ENCODE results near the gene LAMB4. TPM values are rescaled to one million over a fixed set of nuclear protein-coding genes. Genes with fewer than 3 reads are reported as not detected.

Gene LAMB4
- total RNA-seq, 3 donors from 2014 or later (not counting 1 experiment from before 2014, with no cell fraction given) = not detected

DNA sequence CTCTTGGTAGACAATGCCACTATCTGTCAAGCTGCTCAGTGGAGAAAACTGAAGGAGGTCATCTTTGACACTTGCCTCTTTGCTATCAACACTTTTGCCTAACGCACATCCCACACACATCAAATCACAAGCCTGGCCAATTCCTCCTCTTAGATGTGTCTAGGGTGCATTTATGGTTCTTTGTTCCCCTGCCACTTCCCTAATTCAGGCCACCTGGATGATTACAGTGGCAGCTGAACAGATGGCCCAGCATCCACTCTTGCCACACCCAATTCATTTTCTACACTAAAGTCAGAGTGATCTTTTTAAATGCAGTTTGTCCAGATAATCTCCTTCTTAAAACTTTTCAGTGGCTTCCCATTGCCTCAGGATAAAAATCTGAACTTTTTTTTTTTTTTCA, 58.6 kb downstream of the LAMB4 start:
- no peak for DNase-seq
- Mint-ChIP-seq H3K4me1 (no peaks in the 10 kb centered on the region), H3K4me3 (no peak overlapping the region), H3K27me3 (ENCODE audit: low read depth in 2 of 2) (peaks cover 0 to 12% of the 10 kb centered on the region in 2 donors), H3K9me3 (no peaks in the 10 kb centered on the region), H3K36me3 (no peaks in the 10 kb centered on the region), H3K27ac (no peak overlapping the region)
- WGBS (ENCODE audit: insufficient coverage) = 71% methylated on average over 1 of the region's 1 CpG
- no peak overlapping the region for H3K27ac ChIP-seq (ENCODE audit: low read length)
- H3K27me3 ChIP-seq (ENCODE audit: control insufficient read depth, insufficient read depth, low read length) = no peaks in the 10 kb centered on the region
- TF ChIP-seq, protein P1, sequence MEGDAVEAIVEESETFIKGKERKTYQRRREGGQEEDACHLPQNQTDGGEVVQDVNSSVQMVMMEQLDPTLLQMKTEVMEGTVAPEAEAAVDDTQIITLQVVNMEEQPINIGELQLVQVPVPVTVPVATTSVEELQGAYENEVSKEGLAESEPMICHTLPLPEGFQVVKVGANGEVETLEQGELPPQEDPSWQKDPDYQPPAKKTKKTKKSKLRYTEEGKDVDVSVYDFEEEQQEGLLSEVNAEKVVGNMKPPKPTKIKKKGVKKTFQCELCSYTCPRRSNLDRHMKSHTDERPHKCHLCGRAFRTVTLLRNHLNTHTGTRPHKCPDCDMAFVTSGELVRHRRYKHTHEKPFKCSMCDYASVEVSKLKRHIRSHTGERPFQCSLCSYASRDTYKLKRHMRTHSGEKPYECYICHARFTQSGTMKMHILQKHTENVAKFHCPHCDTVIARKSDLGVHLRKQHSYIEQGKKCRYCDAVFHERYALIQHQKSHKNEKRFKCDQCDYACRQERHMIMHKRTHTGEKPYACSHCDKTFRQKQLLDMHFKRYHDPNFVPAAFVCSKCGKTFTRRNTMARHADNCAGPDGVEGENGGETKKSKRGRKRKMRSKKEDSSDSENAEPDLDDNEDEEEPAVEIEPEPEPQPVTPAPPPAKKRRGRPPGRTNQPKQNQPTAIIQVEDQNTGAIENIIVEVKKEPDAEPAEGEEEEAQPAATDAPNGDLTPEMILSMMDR (IDR thresholded peaks at IDR 0.05) = no peak
- ATAC-seq = no peak
- no peaks in the 10 kb centered on the region for H3K4me1 ChIP-seq (ENCODE audit: control insufficient read depth, insufficient read depth, low read length)
- no peaks in the 10 kb centered on the region for H3K9me3 ChIP-seq (ENCODE audit: control insufficient read depth, insufficient read depth, low read length)
- no peaks in the 10 kb centered on the region for H3K36me3 ChIP-seq (ENCODE audit: control insufficient read depth, insufficient read depth, low read length)
- intact Hi-C loops (cut with micrococcal nuclease) = no loop called here
- no peak overlapping the region for H3K4me3 ChIP-seq (ENCODE audit: low read length)

DNA sequence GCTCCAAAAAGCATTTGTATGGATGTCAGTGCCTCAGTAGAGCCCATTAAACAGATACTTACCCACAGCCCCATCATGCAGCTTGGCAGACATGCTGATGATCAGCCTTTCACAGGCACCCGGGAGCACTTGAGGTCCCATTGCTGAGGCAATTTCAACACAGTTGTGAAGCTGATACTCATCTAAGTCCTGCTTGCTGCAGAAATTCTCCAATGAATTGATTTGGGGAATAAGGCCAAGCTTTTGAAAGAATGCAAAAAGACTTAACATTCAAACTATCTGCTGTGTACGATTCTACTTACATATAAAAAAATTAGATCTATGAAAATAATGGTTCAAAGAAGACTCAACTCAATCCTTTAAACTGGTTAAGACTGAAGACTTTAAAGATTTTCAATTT, 60.5 kb downstream of the LAMB4 start:
- H3K4me1 ChIP-seq (ENCODE audit: control insufficient read depth, insufficient read depth, low read length) = no peaks in the 10 kb centered on the region
- no peak overlapping the region for H3K27ac ChIP-seq (ENCODE audit: low read length)
- H3K27me3 ChIP-seq (ENCODE audit: control insufficient read depth, insufficient read depth, low read length) = no peaks in the 10 kb centered on the region
- no peak for DNase-seq
- no peak overlapping the region for H3K27ac Mint-ChIP-seq
- H3K4me3 ChIP-seq (ENCODE audit: low read length) = no peak overlapping the region
- no peaks in the 10 kb centered on the region for H3K9me3 Mint-ChIP-seq
- no peak for ATAC-seq
- H3K4me1 Mint-ChIP-seq = no peaks in the 10 kb centered on the region
- no peaks in the 10 kb centered on the region for H3K9me3 ChIP-seq (ENCODE audit: control insufficient read depth, insufficient read depth, low read length)
- no peaks in the 10 kb centered on the region for H3K36me3 ChIP-seq (ENCODE audit: control insufficient read depth, insufficient read depth, low read length)
- peaks cover 0 to 12% of the 10 kb centered on the region in 2 donors for H3K27me3 Mint-ChIP-seq (ENCODE audit: low read depth in 2 of 2)
- H3K36me3 Mint-ChIP-seq = no peaks in the 10 kb centered on the region
- TF ChIP-seq, protein P1 (IDR thresholded peaks at IDR 0.05) = no peak
- H3K4me3 Mint-ChIP-seq = no peak overlapping the region
- intact Hi-C loops (cut with micrococcal nuclease) = no loop called here
- 94% methylated on average over 1 of the region's 2 CpGs for WGBS (ENCODE audit: insufficient coverage)

DNA sequence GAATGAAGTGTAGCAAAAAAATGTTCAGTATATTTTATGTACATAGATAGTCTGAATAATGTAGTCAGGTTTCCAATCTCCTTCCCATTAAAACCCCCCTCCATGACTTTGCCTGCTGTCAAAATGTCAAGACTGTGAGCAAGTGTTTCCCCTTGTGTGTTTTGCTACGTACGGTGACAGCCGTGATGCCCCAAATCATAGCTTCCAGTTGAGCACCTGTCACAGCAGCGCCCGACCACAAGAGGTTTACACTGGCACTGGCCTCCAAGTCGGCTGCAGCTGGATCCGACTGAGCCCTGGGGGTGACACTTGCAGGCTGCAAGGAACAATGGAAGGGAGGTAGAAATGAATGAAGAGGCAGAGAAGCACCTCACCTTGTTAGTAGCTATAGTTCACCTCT, 62.3 kb downstream of the LAMB4 start:
- Mint-ChIP-seq H3K4me3 (no peak overlapping the region), H3K27ac (no peak overlapping the region), H3K36me3 (no peaks in the 10 kb centered on the region), H3K27me3 (ENCODE audit: low read depth in 2 of 2) (peaks cover 0 to 12% of the 10 kb centered on the region in 2 donors), H3K4me1 (no peaks in the 10 kb centered on the region), H3K9me3 (no peaks in the 10 kb centered on the region)
- H3K27ac ChIP-seq (ENCODE audit: low read length) = no peak overlapping the region
- H3K4me1 ChIP-seq (ENCODE audit: control insufficient read depth, insufficient read depth, low read length) = no peaks in the 10 kb centered on the region
- no peaks in the 10 kb centered on the region for H3K9me3 ChIP-seq (ENCODE audit: control insufficient read depth, insufficient read depth, low read length)
- DNase-seq (no peak), ATAC-seq (no peak)
- TF ChIP-seq, protein P1 (IDR thresholded peaks at IDR 0.05) = no peak
- WGBS (ENCODE audit: insufficient coverage) = 82% methylated on average over 7 of the region's 7 CpGs
- H3K27me3 ChIP-seq (ENCODE audit: control insufficient read depth, insufficient read depth, low read length) = no peaks in the 10 kb centered on the region
- intact Hi-C loops (cut with micrococcal nuclease) = no loop called here
- H3K4me3 ChIP-seq (ENCODE audit: low read length) = no peak overlapping the region
- no peaks in the 10 kb centered on the region for H3K36me3 ChIP-seq (ENCODE audit: control insufficient read depth, insufficient read depth, low read length)

DNA sequence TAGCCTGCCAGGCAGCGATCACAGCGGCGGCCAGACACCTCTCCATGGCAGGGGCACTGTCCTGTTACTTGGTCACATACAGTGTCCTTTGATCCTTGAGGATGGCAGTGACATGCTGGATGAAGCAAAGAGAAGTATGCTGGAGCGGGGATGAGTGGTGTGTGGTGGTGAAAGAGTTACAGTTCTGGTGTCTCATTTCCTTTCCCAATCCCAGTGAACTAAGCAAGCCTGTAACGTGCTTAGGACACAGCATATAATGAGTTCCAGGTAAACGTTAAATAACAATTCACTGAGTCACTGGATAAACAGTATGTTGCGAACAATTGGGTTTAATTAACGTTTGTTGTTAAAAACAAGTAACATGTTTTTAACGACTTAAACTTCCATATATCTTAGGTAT, 63.7 kb downstream of the LAMB4 start:
- Histone ChIP-seq H3K27ac (ENCODE audit: low read length) (no peak overlapping the region), H3K36me3 (ENCODE audit: control insufficient read depth, insufficient read depth, low read length) (no peaks in the 10 kb centered on the region), H3K4me3 (ENCODE audit: low read length) (no peak overlapping the region), H3K27me3 (ENCODE audit: control insufficient read depth, insufficient read depth, low read length) (no peaks in the 10 kb centered on the region), H3K9me3 (ENCODE audit: control insufficient read depth, insufficient read depth, low read length) (no peaks in the 10 kb centered on the region), H3K4me1 (ENCODE audit: control insufficient read depth, insufficient read depth, low read length) (no peaks in the 10 kb centered on the region)
- DNase-seq = no peak
- TF ChIP-seq, protein P1 (IDR thresholded peaks at IDR 0.05) = no peak
- Mint-ChIP-seq H3K36me3 (no peaks in the 10 kb centered on the region), H3K4me3 (no peak overlapping the region), H3K27ac (no peak overlapping the region), H3K9me3 (no peaks in the 10 kb centered on the region), H3K27me3 (ENCODE audit: low read depth in 2 of 2) (peaks cover 0 to 8% of the 10 kb centered on the region in 2 donors), H3K4me1 (no peaks in the 10 kb centered on the region)
- intact Hi-C loops (cut with micrococcal nuclease) = no loop called here
- 88% methylated on average over 7 of the region's 9 CpGs for WGBS (ENCODE audit: insufficient coverage)
- no peak for ATAC-seq
